C4-2B (cell line): ENCODE data around the gene CUL9.

ENCODE experiments used
- ZFX ChIP-seq: fragments of 450-650 bp; IDR thresholded peaks from 2 replicates; pipeline ENCODE4 v1.6.1; 2017
- TF ChIP-seq, protein P1 (sequence below): fragments of 450-650 bp; conservative IDR thresholded peaks from 2 replicates; pipeline ENCODE4 v1.5.1; 2017; ENCODE audit warnings: mild to moderate bottlenecking

DNA sequence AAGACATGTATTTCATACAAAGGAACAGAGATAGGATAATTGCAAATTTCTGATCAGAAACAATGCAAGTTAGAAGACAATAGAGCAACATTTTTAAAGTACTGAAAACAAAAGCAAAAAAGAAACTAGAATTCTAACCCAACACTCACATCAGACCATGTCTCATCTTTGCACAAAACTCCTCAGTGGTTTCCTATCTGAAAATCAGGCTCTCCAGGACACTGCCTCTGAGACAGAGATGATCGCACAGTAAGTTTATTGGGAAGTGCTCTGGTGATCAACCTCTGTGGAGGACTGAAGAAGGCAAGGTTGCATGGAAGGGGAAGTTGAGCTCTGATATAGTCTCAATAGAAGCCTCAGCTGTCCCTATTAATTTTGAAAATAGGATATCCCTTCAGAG, 59.0 kb downstream of the CUL9 start:
- TF ChIP-seq, protein P1, sequence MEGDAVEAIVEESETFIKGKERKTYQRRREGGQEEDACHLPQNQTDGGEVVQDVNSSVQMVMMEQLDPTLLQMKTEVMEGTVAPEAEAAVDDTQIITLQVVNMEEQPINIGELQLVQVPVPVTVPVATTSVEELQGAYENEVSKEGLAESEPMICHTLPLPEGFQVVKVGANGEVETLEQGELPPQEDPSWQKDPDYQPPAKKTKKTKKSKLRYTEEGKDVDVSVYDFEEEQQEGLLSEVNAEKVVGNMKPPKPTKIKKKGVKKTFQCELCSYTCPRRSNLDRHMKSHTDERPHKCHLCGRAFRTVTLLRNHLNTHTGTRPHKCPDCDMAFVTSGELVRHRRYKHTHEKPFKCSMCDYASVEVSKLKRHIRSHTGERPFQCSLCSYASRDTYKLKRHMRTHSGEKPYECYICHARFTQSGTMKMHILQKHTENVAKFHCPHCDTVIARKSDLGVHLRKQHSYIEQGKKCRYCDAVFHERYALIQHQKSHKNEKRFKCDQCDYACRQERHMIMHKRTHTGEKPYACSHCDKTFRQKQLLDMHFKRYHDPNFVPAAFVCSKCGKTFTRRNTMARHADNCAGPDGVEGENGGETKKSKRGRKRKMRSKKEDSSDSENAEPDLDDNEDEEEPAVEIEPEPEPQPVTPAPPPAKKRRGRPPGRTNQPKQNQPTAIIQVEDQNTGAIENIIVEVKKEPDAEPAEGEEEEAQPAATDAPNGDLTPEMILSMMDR: no peak
- TF ChIP-seq ZFX: no peak
